Upper lobe of right lung (tissue), 1 donor: ENCODE measurements around the gene FARP1. TPM values are rescaled to one million over a fixed set of nuclear protein-coding genes. Genes with fewer than 3 reads are reported as not detected.
A peak's percentile ranks its signal among the peaks of the same experiment; 100 is the strongest.

Experiments used
- ATAC-seq: fragments of 200-7000 bp; cut with Tn5 transposase; one replicate; pipeline ENCODE4 v1.9.1; 2020; ENCODE audit warnings: mild to moderate bottlenecking, moderate library complexity
- DNase-seq: peaks from one replicate; pipeline ENCODE4 v3.0.0-alpha.2; 2020
- H3K27ac ChIP-seq: fragments of 200-600 bp; one replicate; pipeline ENCODE4 v1.8.0; 2022
- H3K27me3 ChIP-seq: fragments of 200-600 bp; one replicate; pipeline ENCODE4 v1.8.0; 2022; ENCODE audit warnings: mild to moderate bottlenecking
- H3K36me3 ChIP-seq: fragments of 200-600 bp; one replicate; pipeline ENCODE4 v1.8.0; 2022
- H3K4me1 ChIP-seq: fragments of 200-600 bp; one replicate; pipeline ENCODE4 v1.8.0; 2022
- H3K4me3 ChIP-seq: fragments of 200-600 bp; one replicate; pipeline ENCODE4 v1.8.0; 2022; ENCODE audit warnings: mild to moderate bottlenecking
- H3K9me3 ChIP-seq: fragments of 200-600 bp; one replicate; pipeline ENCODE4 v1.8.0; 2022
- CTCF ChIP-seq: fragments of 200-600 bp; IDR thresholded peaks from one replicate; pipeline ENCODE4 v1.8.0; 2022; ENCODE audit warnings: antibody characterized with exemption
- intact Hi-C: fragments of 100-400 bp; cut with DNase I; formaldehyde crosslinking; loops from one replicate; pipeline ENCODE4 v1.11.0; 2022
- total RNA-seq: library from RNA; stranded (reverse); fragmentation: NEBNext Ultra II Directional; extraction: Animal tissue kit (Norgen Biotek cat#: 25700); gene quantifications from one replicate; pipeline ENCODE4 v1.2.1, GENCODE V29; 2021
- donor health status: DM: no; HTN: yes; CAD: no; lungs with severe emphysema.

The FARP1 gene
- total RNA-seq, 1 donor from 2014 or later = 95.9 TPM

GRCh38 chr13:98214008-98214643 is 71.2 kb downstream of the FARP1 start:
- Histone ChIP-seq H3K27me3 (no peaks in the 10 kb centered on the region), H3K27ac (no peak overlapping the region), H3K9me3 (no peaks in the 10 kb centered on the region), H3K36me3 (no peaks in the 10 kb centered on the region), H3K4me3 (no peak overlapping the region), H3K4me1 (peaks cover 36% of the 10 kb centered on the region)
- intact Hi-C loops = no loop called here
- no peak for DNase-seq
- ATAC-seq = peak; percentile 8
- TF ChIP-seq CTCF = no peak

GRCh38 chr13:98214707-98215106 is 71.8 kb downstream of the FARP1 start:
- no peaks in the 10 kb centered on the region for H3K36me3 ChIP-seq
- intact Hi-C loops = no loop called here
- peaks cover 36% of the 10 kb centered on the region for H3K4me1 ChIP-seq
- H3K9me3 ChIP-seq = no peaks in the 10 kb centered on the region
- no peak for TF ChIP-seq CTCF
- ATAC-seq (peak; percentile 89), DNase-seq (no peak)
- no peaks in the 10 kb centered on the region for H3K27me3 ChIP-seq
- H3K27ac ChIP-seq = no peak overlapping the region
- no peak overlapping the region for H3K4me3 ChIP-seq

GRCh38 chr13:98215508-98215907 is 72.6 kb downstream of the FARP1 start:
- Histone ChIP-seq H3K27ac (no peak overlapping the region), H3K4me1 (peaks cover 41% of the 10 kb centered on the region)
- intact Hi-C loops = no loop called here

GRCh38 chr13:98216135-98216565 is 73.3 kb downstream of the FARP1 start:
- peaks cover 46% of the 10 kb centered on the region for H3K4me1 ChIP-seq
- TF ChIP-seq CTCF = no peak
- H3K36me3 ChIP-seq = no peaks in the 10 kb centered on the region
- intact Hi-C loops = no loop called here
- no peak overlapping the region for H3K4me3 ChIP-seq
- H3K27me3 ChIP-seq = no peaks in the 10 kb centered on the region
- no peak overlapping the region for H3K27ac ChIP-seq
- DNase-seq = no peak
- no peaks in the 10 kb centered on the region for H3K9me3 ChIP-seq
- ATAC-seq = no peak

More at GRCh38 chr13:98215508-98215907, 72.6 kb downstream of the FARP1 start:
- Histone ChIP-seq H3K27me3 (no peaks in the 10 kb centered on the region), H3K36me3 (no peaks in the 10 kb centered on the region), H3K4me3 (no peak overlapping the region), H3K9me3 (no peaks in the 10 kb centered on the region)
- DNase-seq (no peak), ATAC-seq (no peak)
- TF ChIP-seq CTCF = no peak

GRCh38 chr13:98216711-98217285 is 73.9 kb downstream of the FARP1 start:
- Histone ChIP-seq H3K4me3 (no peak overlapping the region), H3K36me3 (no peaks in the 10 kb centered on the region), H3K27ac (peak overlapping the region; percentile 45), H3K27me3 (no peaks in the 10 kb centered on the region), H3K4me1 (peaks cover 52% of the 10 kb centered on the region), H3K9me3 (no peaks in the 10 kb centered on the region)
- intact Hi-C loops = no loop called here
- no peak for TF ChIP-seq CTCF
- ATAC-seq (no peak), DNase-seq (no peak)
